22Rv1 (cell line): Measurements from ENCODE around the gene DYNC1LI1.

Experiments
- H3K27ac ChIP-seq: fragments of 450-650 bp; 2 replicates; pipeline ENCODE4 v1.5.1; 2017
- ZFX ChIP-seq: fragments of 450-650 bp; IDR thresholded peaks from 2 replicates; pipeline ENCODE4 v1.6.1; 2017; ENCODE audit warnings: antibody characterized with exemption, borderline replicate concordance
- TF ChIP-seq, protein P1 (sequence below): fragments of 450-650 bp; IDR thresholded peaks from 2 replicates; pipeline ENCODE4 v1.5.1; 2017; ENCODE audit warnings: mild to moderate bottlenecking

DYNC1LI1 gene

DNA sequence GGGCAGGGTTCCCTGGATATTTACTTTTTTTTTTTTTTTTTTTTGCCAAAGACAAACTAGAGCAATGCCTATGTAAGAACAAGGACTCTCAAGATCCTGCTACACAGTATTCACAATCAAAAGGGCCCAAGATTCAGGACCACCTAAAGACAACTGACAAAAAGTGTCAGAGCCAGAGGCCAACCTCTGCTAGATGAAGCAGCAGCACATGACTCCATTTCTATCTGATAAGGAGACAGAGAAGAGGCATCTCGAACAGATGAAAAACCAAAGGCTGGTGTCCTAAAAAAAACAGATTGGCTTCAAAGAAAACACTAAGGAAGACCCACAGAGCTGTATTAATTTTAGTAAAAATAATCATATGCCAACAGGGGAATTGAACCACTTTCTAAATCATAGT is 88.0 kb downstream of the DYNC1LI1 start:
- no peak overlapping the region for H3K27ac ChIP-seq
- no peak for TF ChIP-seq ZFX
- TF ChIP-seq, protein P1, sequence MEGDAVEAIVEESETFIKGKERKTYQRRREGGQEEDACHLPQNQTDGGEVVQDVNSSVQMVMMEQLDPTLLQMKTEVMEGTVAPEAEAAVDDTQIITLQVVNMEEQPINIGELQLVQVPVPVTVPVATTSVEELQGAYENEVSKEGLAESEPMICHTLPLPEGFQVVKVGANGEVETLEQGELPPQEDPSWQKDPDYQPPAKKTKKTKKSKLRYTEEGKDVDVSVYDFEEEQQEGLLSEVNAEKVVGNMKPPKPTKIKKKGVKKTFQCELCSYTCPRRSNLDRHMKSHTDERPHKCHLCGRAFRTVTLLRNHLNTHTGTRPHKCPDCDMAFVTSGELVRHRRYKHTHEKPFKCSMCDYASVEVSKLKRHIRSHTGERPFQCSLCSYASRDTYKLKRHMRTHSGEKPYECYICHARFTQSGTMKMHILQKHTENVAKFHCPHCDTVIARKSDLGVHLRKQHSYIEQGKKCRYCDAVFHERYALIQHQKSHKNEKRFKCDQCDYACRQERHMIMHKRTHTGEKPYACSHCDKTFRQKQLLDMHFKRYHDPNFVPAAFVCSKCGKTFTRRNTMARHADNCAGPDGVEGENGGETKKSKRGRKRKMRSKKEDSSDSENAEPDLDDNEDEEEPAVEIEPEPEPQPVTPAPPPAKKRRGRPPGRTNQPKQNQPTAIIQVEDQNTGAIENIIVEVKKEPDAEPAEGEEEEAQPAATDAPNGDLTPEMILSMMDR: no peak

DNA sequence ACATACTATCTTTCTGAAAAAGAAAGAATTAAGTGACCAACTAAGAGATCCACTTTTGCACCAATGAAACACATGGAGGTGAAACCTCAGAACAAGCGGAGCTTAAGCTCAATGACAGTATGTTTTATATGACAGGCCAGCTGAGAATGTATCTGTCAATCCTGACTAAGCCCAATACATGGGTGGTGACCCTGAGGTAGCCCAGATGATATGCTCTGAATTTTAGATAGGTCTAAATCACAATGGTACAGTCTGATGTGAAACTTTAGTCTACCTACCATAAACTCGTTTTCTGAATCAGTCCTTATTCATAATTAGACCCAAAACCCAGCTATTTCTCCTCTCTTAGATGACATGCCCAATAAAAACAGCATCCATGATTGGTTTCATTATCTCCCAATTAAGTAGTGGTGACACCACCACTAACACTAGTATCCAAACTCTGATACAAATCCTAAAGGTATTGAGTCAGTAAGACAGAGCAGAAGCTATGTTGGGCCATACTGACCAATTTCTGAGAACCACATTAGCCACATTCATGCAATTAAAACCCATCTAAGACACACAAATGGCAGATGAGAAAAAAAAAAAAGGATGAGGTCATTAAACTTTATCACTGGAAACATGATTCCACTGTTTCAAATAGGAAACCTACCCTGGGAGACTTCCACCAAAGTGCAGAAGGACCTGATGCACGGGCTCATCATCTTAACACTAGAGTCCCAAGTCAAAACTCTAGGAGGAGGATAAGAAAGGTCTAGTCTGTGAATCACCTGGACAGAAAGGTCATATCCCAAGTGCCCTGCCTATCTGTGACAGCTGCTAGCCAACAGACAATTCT is 88.6 kb downstream of the DYNC1LI1 start:
- H3K27ac ChIP-seq: no peak overlapping the region
- TF ChIP-seq, protein P1: no peak
- no peak for TF ChIP-seq ZFX

DNA sequence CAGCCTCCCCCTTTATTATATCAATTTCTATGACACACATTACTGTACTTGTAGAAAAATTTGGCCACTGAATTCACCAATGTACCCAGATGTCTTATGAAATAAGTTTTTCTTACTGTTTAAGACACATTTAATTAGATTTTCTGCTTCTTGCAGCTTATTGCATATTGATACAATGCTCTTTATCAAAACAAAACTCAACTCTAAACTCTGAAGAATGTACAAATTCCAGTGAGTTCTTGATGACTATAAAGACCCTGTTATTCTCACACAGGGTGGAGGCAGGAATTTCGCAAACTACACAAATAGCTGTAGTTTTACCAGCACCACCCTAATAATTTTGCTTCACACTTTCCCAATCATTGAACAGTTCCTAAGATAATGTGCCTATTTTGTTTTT is 90.1 kb downstream of the DYNC1LI1 start:
- TF ChIP-seq, protein P1: no peak
- TF ChIP-seq ZFX: no peak
- H3K27ac ChIP-seq: no peak overlapping the region
